HepG2 (cell line): Measurements from ENCODE around the gene MTHFSD. TPM values are rescaled to one million over a fixed set of nuclear protein-coding genes. Genes with fewer than 3 reads are reported as not detected.

Experiments used
- ATAC-seq: fragments of 200-7000 bp; cut with Tn5 transposase; 3 replicates; pipeline ENCODE4 v1.9.1; 2020; ENCODE audit warnings: mild to moderate bottlenecking, moderate library complexity
- BruUV-seq: library from RNA; stranded (reverse); fragments of 400-500 nt; replicated peaks from 2 replicates; lab custom pipeline; 2021; lab: Mats Ljungman, UMichigan
- CTCF ChIA-PET: fragments of 300-600 bp; formaldehyde crosslinking; extraction: SDS; loops from one replicate; lab custom pipeline; 2021; ENCODE audit warnings: low total read pairs, inconsistent platforms, low intra/inter-chr PET ratio; lab: Yijun Ruan, JAX
- POLR2A ChIA-PET: fragments of 350-600 bp; sonication (Branson Sonifier 250); formaldehyde crosslinking; loops from one replicate; lab custom pipeline; 2020; ENCODE audit warnings: antibody characterized with exemption, inconsistent platforms; lab: Yijun Ruan, JAX
- DNase-seq: peaks from one replicate; pipeline ENCODE4 v3.0.0-alpha.2; 2015; ENCODE audit warnings: low spot score
- FAIRE-seq: peaks from 3 replicates; lab custom pipeline; 2011; peaks lifted over from hg19 to GRCh38; lab: Jason Lieb, UNC
- H2AFZ ChIP-seq: one replicate; pipeline ENCODE4 v1.6.1; 2011; ENCODE audit warnings: low read length, inconsistent platforms
- H3K27ac ChIP-seq: fragments of 300-600 bp; 3 replicates; pipeline ENCODE4 v1.8.0; 2011; ENCODE audit warnings: mixed run types, mild to moderate bottlenecking, mixed read lengths, low read length, inconsistent platforms; ENCODE audit not compliant: insufficient read depth; ENCODE audit errors: extremely low read length
- H3K27me3 ChIP-seq, 2 experiments: fragments of 200-600 bp in 1 of 2; 2 replicates in 1 of 2; 3 replicates in 1 of 2; pipeline versions ENCODE4 v1.6.0 to v1.8.0; 2011; ENCODE audit warnings: low read length in 2 of 2, mild to moderate bottlenecking in 2 of 2, moderate library complexity in 2 of 2, inconsistent platforms in 1 of 2; ENCODE audit not compliant: insufficient read depth in 2 of 2, control insufficient read depth in 1 of 2
- H3K36me3 ChIP-seq, 2 experiments: fragments of 200-600 bp in 1 of 2; replicated peaks in 1 of 2; 2 replicates in 1 of 2; 3 replicates in 1 of 2; pipeline versions ENCODE4 v1.5.1 to v1.8.0; 2011; ENCODE audit warnings: low read length in 2 of 2, inconsistent platforms in 1 of 2; ENCODE audit not compliant: insufficient read depth in 2 of 2, control insufficient read depth in 1 of 2
- H3K4me1 ChIP-seq: 2 replicates; pipeline ENCODE4 v1.5.1; 2012; ENCODE audit warnings: low read length, inconsistent platforms; ENCODE audit not compliant: insufficient read depth
- H3K4me2 ChIP-seq: 2 replicates; pipeline ENCODE4 v1.6.0; 2011; ENCODE audit warnings: low read depth, low read length, inconsistent platforms
- H3K4me3 ChIP-seq, 3 experiments: fragments of 200-600 bp in 1 of 3; sonication (generic), shearing (Covaris generic) in 1 of 3; replicated peaks in 1 of 3; 2 replicates each; pipeline ENCODE4 v1.5.1; 2011 to 2016; ENCODE audit warnings: low read length in 3 of 3, inconsistent platforms in 2 of 3, low read depth in 2 of 3, mild to moderate bottlenecking in 2 of 3, control low read depth in 1 of 3, mixed read lengths in 1 of 3; ENCODE audit not compliant: insufficient read depth in 1 of 3
- H3K79me2 ChIP-seq: one replicate; pipeline ENCODE4 v1.6.1; 2011; ENCODE audit warnings: low read length, inconsistent platforms; ENCODE audit not compliant: insufficient read depth
- H3K9ac ChIP-seq: 2 replicates; pipeline ENCODE4 v1.6.0; 2011; ENCODE audit warnings: mild to moderate bottlenecking, low read depth, low read length, inconsistent platforms; ENCODE audit not compliant: insufficient read depth
- H3K9me3 ChIP-seq: 2 replicates; pipeline ENCODE4 v1.5.1; 2012; ENCODE audit warnings: mild to moderate bottlenecking, low read length
- H4K20me1 ChIP-seq: 2 replicates; pipeline ENCODE4 v1.6.0; 2011; ENCODE audit warnings: inconsistent platforms, mild to moderate bottlenecking, low read length, moderate library complexity; ENCODE audit not compliant: insufficient read depth
- FOSL2 ChIP-seq: sonication (generic); formaldehyde crosslinking; IDR thresholded peaks from 2 replicates; pipeline ENCODE4 v1.4.0; 2020; ENCODE audit warnings: missing genetic modification reagents
- FOXK1 ChIP-seq: sonication (generic); formaldehyde crosslinking; IDR thresholded peaks from 2 replicates; pipeline ENCODE4 v1.4.0; 2020; ENCODE audit warnings: low read depth, missing genetic modification reagents, borderline replicate concordance
- HNRNPH1 ChIP-seq: fragments of 200-400 bp; formaldehyde crosslinking; optimal IDR thresholded peaks from 2 replicates; pipeline ENCODE3; 2017; ENCODE audit warnings: mild to moderate bottlenecking, low read depth, low read length
- KDM4B ChIP-seq: sonication (generic); formaldehyde crosslinking; IDR thresholded peaks from 2 replicates; pipeline ENCODE4 v1.4.0; 2020; ENCODE audit warnings: missing genetic modification reagents
- POLR2AphosphoS5 ChIP-seq: IDR thresholded peaks from 2 replicates; pipeline ENCODE4 v1.6.1; 2012; ENCODE audit warnings: low read depth, low read length
- SMAD3 ChIP-seq: sonication (generic); formaldehyde crosslinking; IDR thresholded peaks from 2 replicates; pipeline ENCODE4 v1.4.0; 2020; ENCODE audit warnings: missing genetic modification reagents
- ZBTB39 ChIP-seq: sonication (generic); formaldehyde crosslinking; IDR thresholded peaks from 2 replicates; pipeline ENCODE4 v1.5.0; 2020; ENCODE audit warnings: missing genetic modification reagents
- ZFP36L2 ChIP-seq: sonication (generic); formaldehyde crosslinking; IDR thresholded peaks from 2 replicates; pipeline ENCODE4 v1.4.0; 2020; ENCODE audit warnings: missing genetic modification reagents
- ZNF24 ChIP-seq: fragments of 450-650 bp; IDR thresholded peaks from 2 replicates; pipeline ENCODE4 v1.6.1; 2017; ENCODE audit warnings: antibody characterized with exemption, mild to moderate bottlenecking
- ZSCAN5A ChIP-seq: sonication (generic); formaldehyde crosslinking; IDR thresholded peaks from 2 replicates; pipeline ENCODE4 v1.8.0; 2022; ENCODE audit warnings: mild to moderate bottlenecking, missing genetic modification reagents, borderline replicate concordance
- WGBS: methylation state at CpG from one replicate; pipeline ENCODE4 v1.1.6; 2017; ENCODE audit warnings: low lambda C conversion rate; 5-methylcytosine and 5-hydroxymethylcytosine counted together
- in situ Hi-C: cut with HindIII; loops from 2 replicates; pipeline ENCODE4 v1.10.0; 2017; ENCODE audit warnings: low pct_unique_long_range_greater_than_20kb; ENCODE audit not compliant: extremely low pct_ligation_motif_present
- intact Hi-C: fragments of 100-400 bp; cut with micrococcal nuclease; formaldehyde crosslinking; loops from one replicate; pipeline ENCODE4 v1.10.0; 2022; ENCODE audit not compliant: unreplicated experiment
- polyA plus RNA-seq, 8 experiments: library from polyadenylated mRNA; depleted of rRNA in 3 of 8; stranded (reverse) in 7 of 8; unstranded in 1 of 8; fragments of >200 nt; fragmentation: Illumina TruSeq in 4 of 8; extraction: Trizol in 4 of 8; gene quantifications; 2 replicates each; pipeline versions ENCODE4 v1.2.1 to v1.2.3, GENCODE V29; 2011 to 2016; ENCODE audit warnings: low read depth in 4 of 8, missing spikeins in 1 of 8, mixed read lengths in 1 of 8; ENCODE audit not compliant: insufficient read depth in 1 of 8
- total RNA-seq, 5 experiments: library from RNA; depleted of rRNA; stranded (reverse); fragments of >200 nt; fragmentation: Illumina TruSeq; extraction: Trizol; gene quantifications; 2 replicates each; pipeline ENCODE4 v1.2.3, GENCODE V29; 2016; ENCODE audit warnings: low read depth in 1 of 5
- TF ChIP-seq, protein P1 (sequence below): sonication (generic); formaldehyde crosslinking; IDR thresholded peaks from 2 replicates; pipeline ENCODE4 v1.4.0; 2020; ENCODE audit warnings: missing genetic modification reagents; ENCODE audit errors: not compliant biosample characterization
- TF ChIP-seq, protein P2 (sequence below): sonication (generic); formaldehyde crosslinking; IDR thresholded peaks from 2 replicates; pipeline ENCODE4 v1.4.0; 2020; ENCODE audit warnings: missing genetic modification reagents

MTHFSD gene
- total and polyA plus RNA-seq, 2 of the 13 experiments (the other 11 are each of a cell fraction or from before 2014, with no cell fraction given): 14.2 to 16.3 TPM

- FAIRE-seq (no peak), ATAC-seq (no peak), DNase-seq (no peak)
- in situ Hi-C loops: no loop called here
- TF ChIP-seq ZBTB39: no peak
- TF ChIP-seq FOXK1 (CRISPR knock-in tag): no peak
- TF ChIP-seq, protein P1, sequence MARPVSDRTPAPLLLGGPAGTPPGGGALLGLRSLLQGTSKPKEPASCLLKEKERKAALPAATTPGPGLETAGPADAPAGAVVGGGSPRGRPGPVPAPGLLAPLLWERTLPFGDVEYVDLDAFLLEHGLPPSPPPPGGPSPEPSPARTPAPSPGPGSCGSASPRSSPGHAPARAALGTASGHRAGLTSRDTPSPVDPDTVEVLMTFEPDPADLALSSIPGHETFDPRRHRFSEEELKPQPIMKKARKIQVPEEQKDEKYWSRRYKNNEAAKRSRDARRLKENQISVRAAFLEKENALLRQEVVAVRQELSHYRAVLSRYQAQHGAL (CRISPR knock-in tag): no peak
- TF ChIP-seq SMAD3 (CRISPR knock-in tag): no peak
- no peak for TF ChIP-seq HNRNPH1
- TF ChIP-seq, protein P2, sequence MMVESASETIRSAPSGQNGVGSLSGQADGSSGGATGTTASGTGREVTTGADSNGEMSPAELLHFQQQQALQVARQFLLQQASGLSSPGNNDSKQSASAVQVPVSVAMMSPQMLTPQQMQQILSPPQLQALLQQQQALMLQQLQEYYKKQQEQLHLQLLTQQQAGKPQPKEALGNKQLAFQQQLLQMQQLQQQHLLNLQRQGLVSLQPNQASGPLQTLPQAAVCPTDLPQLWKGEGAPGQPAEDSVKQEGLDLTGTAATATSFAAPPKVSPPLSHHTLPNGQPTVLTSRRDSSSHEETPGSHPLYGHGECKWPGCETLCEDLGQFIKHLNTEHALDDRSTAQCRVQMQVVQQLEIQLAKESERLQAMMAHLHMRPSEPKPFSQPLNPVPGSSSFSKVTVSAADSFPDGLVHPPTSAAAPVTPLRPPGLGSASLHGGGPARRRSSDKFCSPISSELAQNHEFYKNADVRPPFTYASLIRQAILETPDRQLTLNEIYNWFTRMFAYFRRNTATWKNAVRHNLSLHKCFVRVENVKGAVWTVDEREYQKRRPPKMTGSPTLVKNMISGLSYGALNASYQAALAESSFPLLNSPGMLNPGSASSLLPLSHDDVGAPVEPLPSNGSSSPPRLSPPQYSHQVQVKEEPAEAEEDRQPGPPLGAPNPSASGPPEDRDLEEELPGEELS (CRISPR knock-in tag): no peak
- TF ChIP-seq FOSL2: no peak
- TF ChIP-seq ZFP36L2: no peak
- TF ChIP-seq KDM4B (CRISPR knock-in tag): no peak
- TF ChIP-seq ZNF24: no peak
- no peak for TF ChIP-seq ZSCAN5A
- TF ChIP-seq POLR2AphosphoS5: no peak
- intact Hi-C loops: no loop called here
- no peak within 1 kb of the TSS for H3K4me3 ChIP-seq
- H3K9me3 ChIP-seq: no peaks in the 10 kb centered on the region
- peaks cover 3% of the 10 kb centered on the region; the same call in 1 of the 2 replicates for H4K20me1 ChIP-seq
- no TSS peak for BruUV-seq
- H3K27me3 ChIP-seq: peaks cover 4 to 90% of the 10 kb centered on the region in 2 experiments
- no peaks in the 10 kb centered on the region for H3K36me3 ChIP-seq
- no peaks in the 10 kb centered on the region for H3K79me2 ChIP-seq
- CTCF ChIA-PET: no interaction called here
- H3K9ac ChIP-seq: no peak within 1 kb of the TSS
- H3K4me2 ChIP-seq: no peak within 1 kb of the TSS
- H3K27ac ChIP-seq: no peak within 1 kb of the TSS
- WGBS: 9% methylated on average over 13 of the region's 13 CpGs
- no peak within 1 kb of the TSS for H2AFZ ChIP-seq
- POLR2A ChIA-PET: no interaction called here
- H3K4me1 ChIP-seq: peaks cover 9% of the 10 kb centered on the region
These were observed 23.1 kb upstream of the MTHFSD start, which contains the start of gene FOXL1 for GRCh38 chr16:86578061-86578599. Gene FOXL1 (plus strand): TSS chr16:86578549. CDS start chr16:86578724, 175 bp downstream.
